LNCaP clone FGC (cell line): ENCODE data around the gene YPEL5.
"Not testable (repeated sequence)": the region's sequence is repeated elsewhere in the genome, so short reads cannot be mapped to it uniquely, and the experiment has no call there.

Experiments used
- DNase-seq: peaks from one replicate; pipeline ENCODE4 v3.0.0-alpha.2; 2011; ENCODE audit warnings: low read depth
- H3K4me3 ChIP-seq: 2 replicates; pipeline ENCODE4 v1.5.1; 2011; ENCODE audit warnings: mild to moderate bottlenecking, low read depth, low read length, control low read depth
- TF ChIP-seq, protein P1 (sequence below): IDR thresholded peaks from 2 replicates; pipeline ENCODE4 v1.5.1; 2012; ENCODE audit warnings: mild to moderate bottlenecking; ENCODE audit not compliant: control insufficient read depth, insufficient read depth; ENCODE audit errors: extremely low read depth

Gene YPEL5

DNA sequence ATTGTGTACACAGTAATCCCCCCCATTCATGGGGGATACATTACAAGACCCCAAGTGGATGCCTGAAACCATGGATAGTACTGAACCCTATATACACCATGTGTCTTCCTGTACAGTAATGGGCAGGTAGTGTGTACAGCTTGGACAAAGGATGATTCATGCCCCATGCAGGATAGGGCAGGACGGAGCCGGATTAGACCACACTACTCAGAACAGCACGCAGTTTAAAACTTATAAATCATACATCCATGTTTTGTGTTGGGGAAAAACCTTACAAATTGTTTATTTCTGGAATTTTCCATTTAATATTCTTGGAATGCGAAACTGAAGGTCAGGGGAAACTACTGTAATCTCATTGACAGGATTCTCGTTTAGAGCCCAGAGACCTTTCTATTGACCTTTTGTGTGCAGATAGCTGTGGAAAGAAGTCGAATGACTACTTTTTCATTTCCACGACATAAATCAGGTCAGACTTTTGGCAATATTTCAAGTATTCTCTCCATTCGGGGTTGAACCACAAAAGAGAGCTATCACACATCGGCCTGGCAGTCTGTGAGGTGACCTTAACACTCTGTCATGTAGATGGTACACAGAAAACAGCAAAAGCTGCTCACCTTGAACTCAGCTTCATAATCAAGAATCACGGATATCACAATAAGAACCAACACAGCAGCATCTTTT, 9.9 kb upstream of the YPEL5 start:
- TF ChIP-seq, protein P1, sequence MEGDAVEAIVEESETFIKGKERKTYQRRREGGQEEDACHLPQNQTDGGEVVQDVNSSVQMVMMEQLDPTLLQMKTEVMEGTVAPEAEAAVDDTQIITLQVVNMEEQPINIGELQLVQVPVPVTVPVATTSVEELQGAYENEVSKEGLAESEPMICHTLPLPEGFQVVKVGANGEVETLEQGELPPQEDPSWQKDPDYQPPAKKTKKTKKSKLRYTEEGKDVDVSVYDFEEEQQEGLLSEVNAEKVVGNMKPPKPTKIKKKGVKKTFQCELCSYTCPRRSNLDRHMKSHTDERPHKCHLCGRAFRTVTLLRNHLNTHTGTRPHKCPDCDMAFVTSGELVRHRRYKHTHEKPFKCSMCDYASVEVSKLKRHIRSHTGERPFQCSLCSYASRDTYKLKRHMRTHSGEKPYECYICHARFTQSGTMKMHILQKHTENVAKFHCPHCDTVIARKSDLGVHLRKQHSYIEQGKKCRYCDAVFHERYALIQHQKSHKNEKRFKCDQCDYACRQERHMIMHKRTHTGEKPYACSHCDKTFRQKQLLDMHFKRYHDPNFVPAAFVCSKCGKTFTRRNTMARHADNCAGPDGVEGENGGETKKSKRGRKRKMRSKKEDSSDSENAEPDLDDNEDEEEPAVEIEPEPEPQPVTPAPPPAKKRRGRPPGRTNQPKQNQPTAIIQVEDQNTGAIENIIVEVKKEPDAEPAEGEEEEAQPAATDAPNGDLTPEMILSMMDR = no peak
- DNase-seq = no peak
- H3K4me3 ChIP-seq = no peak overlapping the region

- TF ChIP-seq, protein P1 = no peak
- no peak for DNase-seq
- H3K4me3 ChIP-seq = no peak overlapping the region
Measured at GRCh38 chr2:30139131-30139870, 7.5 kb upstream of the YPEL5 start.

GRCh38 chr2:30141136-30141535, 5.7 kb upstream of the YPEL5 start:
- TF ChIP-seq, protein P1 = no peak
- DNase-seq = no peak
- no peak overlapping the region for H3K4me3 ChIP-seq

DNA sequence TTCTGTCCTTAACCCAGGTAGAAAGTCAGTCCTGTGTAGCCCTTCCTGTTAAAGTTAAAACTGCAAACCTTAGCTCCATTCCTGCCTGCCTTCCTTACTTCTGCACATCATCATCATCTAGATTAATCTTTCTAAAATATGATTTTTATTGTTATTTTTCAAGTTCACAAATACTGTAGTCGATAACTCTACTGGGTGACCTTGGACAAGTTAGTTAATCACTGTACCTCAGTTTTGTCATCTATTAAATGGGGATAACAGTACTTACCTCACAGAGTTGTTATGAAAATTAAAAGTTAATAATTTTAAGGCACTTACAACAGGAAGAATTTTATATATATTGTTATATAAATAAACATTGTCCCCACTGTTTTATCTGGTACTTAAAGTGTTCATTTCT, 2.5 kb upstream of the YPEL5 start:
- no peak overlapping the region for H3K4me3 ChIP-seq
- DNase-seq = no peak
- TF ChIP-seq, protein P1 = no peak

GRCh38 chr2:30144951-30145350, 1.9 kb upstream of the YPEL5 start:
- not testable (repeated sequence) for DNase-seq, H3K4me3 ChIP-seq

DNA sequence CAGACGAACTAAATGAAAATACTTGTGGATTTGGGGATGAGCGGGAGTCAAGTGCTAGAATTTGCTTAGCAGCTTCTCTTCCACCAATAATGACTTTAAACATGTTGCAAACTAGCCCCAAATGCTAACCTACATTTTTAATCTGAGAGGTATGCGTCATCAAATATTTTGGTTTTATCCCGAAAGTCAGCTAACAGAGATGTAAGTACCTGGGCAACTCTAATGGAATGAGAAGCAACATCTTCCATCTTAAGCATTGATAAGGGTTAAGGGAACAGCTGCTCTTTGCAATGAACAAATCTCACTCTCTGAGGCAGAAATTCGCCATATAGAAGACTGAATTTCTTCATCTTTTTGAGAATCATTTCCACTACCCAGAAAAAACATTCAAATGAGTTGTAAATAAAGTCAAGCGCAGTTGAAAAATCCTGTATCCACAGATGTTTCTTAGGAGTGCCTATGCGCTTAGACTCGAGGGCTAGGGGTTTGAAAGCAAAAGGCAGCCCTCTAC, 926 bp upstream of the YPEL5 start:
- TF ChIP-seq, protein P1 = no peak
- DNase-seq = no peak

GRCh38 chr2:30147196-30147714, 448 bp downstream of the YPEL5 start:
- H3K4me3 ChIP-seq = peak overlapping the region; percentile 86
- TF ChIP-seq, protein P1 = no peak
- DNase-seq = no peak

More for the DNA sequence above, 926 bp upstream of the YPEL5 start:
- H3K4me3 ChIP-seq = peak overlapping the region; percentile 56
